ENCODE results near the gene ABCA1.

The ABCA1 gene

GRCh38 chr9:104915753-104916152, 12.2 kb downstream of the ABCA1 start:
- Histone ChIP-seq H3K18ac (ENCODE audit: low read length) (no peak overlapping the region), H4K12ac (ENCODE audit: low read depth, low read length) (no peak overlapping the region), H2AFZ (ENCODE audit: insufficient read depth, low read length, poor library complexity) (no peak overlapping the region), H3K9ac (ENCODE audit: low read length) (no peak overlapping the region), H3K27ac (ENCODE audit: low read depth, low read length) (no peak overlapping the region), H3K79me2 (ENCODE audit: control insufficient read depth, insufficient read depth, low read length, poor library complexity) (no peaks in the 10 kb centered on the region), H3K23ac (ENCODE audit: low read length) (no peak overlapping the region), H4K91ac (ENCODE audit: low read depth, low read length) (no peak overlapping the region), H3K36me3 (ENCODE audit: control insufficient read depth in 1 of 2, insufficient read depth in 2 of 2, low read length in 2 of 2) (no peaks in the 10 kb centered on the region), H3K4ac (ENCODE audit: low read depth, low read length) (no peak overlapping the region), H3K4me1 (ENCODE audit: control insufficient read depth in 1 of 2, insufficient read depth in 2 of 2, low read length in 2 of 2) (no peaks in the 10 kb centered on the region), H2BK5ac (ENCODE audit: low read depth, low read length, poor library complexity) (no peak overlapping the region), H3K79me1 (ENCODE audit: low read length) (no peaks in the 10 kb centered on the region), H4K8ac (ENCODE audit: low read depth, low read length) (no peak overlapping the region), H3K27me3 (ENCODE audit: insufficient read depth, low read length) (no peaks in the 10 kb centered on the region), H3K9me3 (ENCODE audit: insufficient read depth, low read depth, low read length) (no peaks in the 10 kb centered on the region), H3K14ac (ENCODE audit: low read length) (no peak overlapping the region), H2BK120ac (ENCODE audit: insufficient read depth, low read length, poor library complexity) (no peak overlapping the region), H3K4me3 (ENCODE audit: low read depth, low read length) (no peak overlapping the region), H3K4me2 (ENCODE audit: low read length) (no peak overlapping the region), H2AK5ac (ENCODE audit: low read length) (no peak overlapping the region), H2BK12ac (ENCODE audit: low read length) (no peak overlapping the region)
- no peak for DNase-seq
- WGBS (ENCODE audit: extremely low coverage, insufficient coverage, insufficient read length), result no CpG with 5 or more reads among the region's 3 CpGs

GRCh38 chr9:104915049-104915448, 12.9 kb downstream of the ABCA1 start:
- DNase-seq, result no peak
- H3K18ac ChIP-seq (ENCODE audit: low read length), result no peak overlapping the region
- H2AFZ ChIP-seq (ENCODE audit: insufficient read depth, low read length, poor library complexity), result no peak overlapping the region
- no peak overlapping the region for H3K23ac ChIP-seq (ENCODE audit: low read length)
- no peak overlapping the region for H2AK5ac ChIP-seq (ENCODE audit: low read length)
- no peak overlapping the region for H2BK12ac ChIP-seq (ENCODE audit: low read length)
- no peaks in the 10 kb centered on the region for H3K79me2 ChIP-seq (ENCODE audit: control insufficient read depth, insufficient read depth, low read length, poor library complexity)
- no peaks in the 10 kb centered on the region for H3K9me3 ChIP-seq (ENCODE audit: insufficient read depth, low read depth, low read length)
- no peaks in the 10 kb centered on the region for H3K27me3 ChIP-seq (ENCODE audit: insufficient read depth, low read length)
- H4K91ac ChIP-seq (ENCODE audit: low read depth, low read length), result no peak overlapping the region
- H3K4me1 ChIP-seq (ENCODE audit: control insufficient read depth in 1 of 2, insufficient read depth in 2 of 2, low read length in 2 of 2), result peaks cover under 1% of the 10 kb centered on the region in 2 experiments
- no peak overlapping the region for H4K12ac ChIP-seq (ENCODE audit: low read depth, low read length)
- no peak overlapping the region for H3K14ac ChIP-seq (ENCODE audit: low read length)
- no CpG with 5 or more reads among the region's 7 CpGs for WGBS (ENCODE audit: extremely low coverage, insufficient coverage, insufficient read length)
- no peak overlapping the region for H3K4ac ChIP-seq (ENCODE audit: low read depth, low read length)
- no peak overlapping the region for H4K8ac ChIP-seq (ENCODE audit: low read depth, low read length)
- H2BK120ac ChIP-seq (ENCODE audit: insufficient read depth, low read length, poor library complexity), result no peak overlapping the region
- no peak overlapping the region for H3K4me2 ChIP-seq (ENCODE audit: low read length)
- no peak overlapping the region for H3K27ac ChIP-seq (ENCODE audit: low read depth, low read length)
- H3K9ac ChIP-seq (ENCODE audit: low read length), result no peak overlapping the region
- no peak overlapping the region for H2BK5ac ChIP-seq (ENCODE audit: low read depth, low read length, poor library complexity)
- H3K36me3 ChIP-seq (ENCODE audit: control insufficient read depth in 1 of 2, insufficient read depth in 2 of 2, low read length in 2 of 2), result no peaks in the 10 kb centered on the region
- H3K79me1 ChIP-seq (ENCODE audit: low read length), result no peaks in the 10 kb centered on the region
- H3K4me3 ChIP-seq (ENCODE audit: low read depth, low read length), result no peak overlapping the region

DNA sequence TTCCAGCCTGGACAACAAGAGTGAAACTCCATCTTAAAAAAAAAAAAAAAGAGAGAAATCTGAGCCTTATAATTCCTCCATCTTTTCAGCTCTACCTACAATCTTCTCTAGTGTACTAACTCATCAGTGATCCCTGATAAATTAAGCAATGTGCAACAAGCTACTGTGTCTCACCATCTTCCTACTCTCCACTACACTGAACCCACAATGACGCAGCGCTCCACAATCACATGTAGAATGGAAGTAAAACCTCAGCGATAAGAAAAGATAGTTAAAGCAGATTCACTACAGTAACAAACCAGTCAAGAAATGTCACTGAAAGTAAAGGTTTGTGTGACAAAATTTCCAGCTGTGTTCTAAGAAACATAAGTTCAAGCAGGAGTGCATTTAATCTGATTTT, 13.5 kb downstream of the ABCA1 start:
- DNase-seq, result no peak
- Histone ChIP-seq H3K4me1 (ENCODE audit: control insufficient read depth in 1 of 2, insufficient read depth in 2 of 2, low read length in 2 of 2) (peaks cover 3% of the 10 kb centered on the region in 2 experiments), H4K91ac (ENCODE audit: low read depth, low read length) (no peak overlapping the region), H3K23ac (ENCODE audit: low read length) (no peak overlapping the region), H4K8ac (ENCODE audit: low read depth, low read length) (no peak overlapping the region), H3K9ac (ENCODE audit: low read length) (no peak overlapping the region), H3K9me3 (ENCODE audit: insufficient read depth, low read depth, low read length) (no peaks in the 10 kb centered on the region), H3K27me3 (ENCODE audit: insufficient read depth, low read length) (no peaks in the 10 kb centered on the region), H3K27ac (ENCODE audit: low read depth, low read length) (no peak overlapping the region), H3K4ac (ENCODE audit: low read depth, low read length) (no peak overlapping the region), H2BK5ac (ENCODE audit: low read depth, low read length, poor library complexity) (no peak overlapping the region), H2AK5ac (ENCODE audit: low read length) (no peak overlapping the region), H3K36me3 (ENCODE audit: control insufficient read depth in 1 of 2, insufficient read depth in 2 of 2, low read length in 2 of 2) (no peaks in the 10 kb centered on the region), H3K4me3 (ENCODE audit: low read depth, low read length) (no peak overlapping the region), H3K14ac (ENCODE audit: low read length) (no peak overlapping the region), H3K4me2 (ENCODE audit: low read length) (no peak overlapping the region), H4K12ac (ENCODE audit: low read depth, low read length) (no peak overlapping the region), H3K18ac (ENCODE audit: low read length) (no peak overlapping the region), H2AFZ (ENCODE audit: insufficient read depth, low read length, poor library complexity) (no peak overlapping the region), H2BK12ac (ENCODE audit: low read length) (no peak overlapping the region), H3K79me2 (ENCODE audit: control insufficient read depth, insufficient read depth, low read length, poor library complexity) (no peaks in the 10 kb centered on the region), H3K79me1 (ENCODE audit: low read length) (no peaks in the 10 kb centered on the region), H2BK120ac (ENCODE audit: insufficient read depth, low read length, poor library complexity) (no peak overlapping the region)
- no CpG with 5 or more reads among the region's 3 CpGs for WGBS (ENCODE audit: extremely low coverage, insufficient coverage, insufficient read length)

DNA sequence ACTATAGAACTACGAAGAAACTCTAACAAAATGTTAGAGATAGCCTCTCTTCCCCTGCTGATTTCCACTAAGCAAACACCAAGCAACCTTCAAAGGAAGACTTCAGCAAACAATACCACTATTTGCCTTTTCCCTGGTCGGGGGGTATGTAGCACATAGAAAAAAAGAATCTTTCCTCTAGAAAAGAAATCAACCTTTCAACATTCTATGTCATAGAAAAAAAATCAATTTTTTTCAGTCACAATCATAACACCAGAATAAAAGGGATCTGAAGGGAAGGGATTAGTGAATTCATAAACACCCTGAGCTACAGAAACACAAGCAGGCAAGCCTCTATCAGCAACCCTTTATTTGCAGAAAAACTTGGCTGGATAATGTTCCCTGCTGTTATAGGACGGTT, 15.3 kb downstream of the ABCA1 start:
- Histone ChIP-seq H3K27ac (ENCODE audit: low read depth, low read length) (no peak overlapping the region), H2BK12ac (ENCODE audit: low read length) (no peak overlapping the region), H4K8ac (ENCODE audit: low read depth, low read length) (no peak overlapping the region), H3K23ac (ENCODE audit: low read length) (no peak overlapping the region), H3K79me2 (ENCODE audit: control insufficient read depth, insufficient read depth, low read length, poor library complexity) (no peaks in the 10 kb centered on the region), H3K4me3 (ENCODE audit: low read depth, low read length) (no peak overlapping the region), H3K4me1 (ENCODE audit: control insufficient read depth in 1 of 2, insufficient read depth in 2 of 2, low read length in 2 of 2) (peaks cover 3% of the 10 kb centered on the region in 2 experiments), H3K4ac (ENCODE audit: low read depth, low read length) (no peak overlapping the region), H3K9me3 (ENCODE audit: insufficient read depth, low read depth, low read length) (no peaks in the 10 kb centered on the region), H2AK5ac (ENCODE audit: low read length) (no peak overlapping the region), H2BK120ac (ENCODE audit: insufficient read depth, low read length, poor library complexity) (no peak overlapping the region), H4K91ac (ENCODE audit: low read depth, low read length) (no peak overlapping the region), H3K36me3 (ENCODE audit: control insufficient read depth in 1 of 2, insufficient read depth in 2 of 2, low read length in 2 of 2) (no peaks in the 10 kb centered on the region), H3K27me3 (ENCODE audit: insufficient read depth, low read length) (no peaks in the 10 kb centered on the region), H3K18ac (ENCODE audit: low read length) (no peak overlapping the region), H4K12ac (ENCODE audit: low read depth, low read length) (no peak overlapping the region), H2AFZ (ENCODE audit: insufficient read depth, low read length, poor library complexity) (no peak overlapping the region), H2BK5ac (ENCODE audit: low read depth, low read length, poor library complexity) (no peak overlapping the region), H3K9ac (ENCODE audit: low read length) (no peak overlapping the region), H3K14ac (ENCODE audit: low read length) (no peak overlapping the region), H3K4me2 (ENCODE audit: low read length) (no peak overlapping the region), H3K79me1 (ENCODE audit: low read length) (no peaks in the 10 kb centered on the region)
- WGBS (ENCODE audit: extremely low coverage, insufficient coverage, insufficient read length), result no CpG with 5 or more reads among the region's 3 CpGs
- DNase-seq, result no peak

Measured in trophoblast cell (in vitro differentiated cells and primary cell).